ENCODE data around the gene NIPAL3.

GRCh38 chr1:24503059-24503751 lies 87.6 kb downstream of the NIPAL3 start:
- no peak for TF ChIP-seq CTCF (conservative IDR thresholded peaks at IDR 0.05; ENCODE audit: low read depth, low read length)
- no peak for TF ChIP-seq EZH2 (IDR thresholded peaks at IDR 0.05; ENCODE audit: borderline replicate concordance, low read depth, low read length, poor library complexity, severe bottlenecking)
